Endothelial cell of umbilical vein (primary cell): Measurements from ENCODE around the gene MTHFR. TPM values are rescaled to one million over a fixed set of nuclear protein-coding genes. Genes with fewer than 3 reads are reported as not detected.

ENCODE experiments used
- BruUV-seq: library from RNA; stranded (reverse); fragments of 400-500 nt; replicated peaks from 2 replicates; lab custom pipeline; 2021; lab: Mats Ljungman, UMichigan
- CTCF ChIA-PET: fragments of 300-600, 350-600 bp; sonication (Branson Sonifier 250); formaldehyde crosslinking; loops from one replicate; lab custom pipeline; 2021; ENCODE audit warnings: antibody characterized with exemption, inconsistent platforms; lab: Charles Lee
- POLR2A ChIA-PET: fragments of 300-600, 350-600 bp; sonication (Branson Sonifier 250); formaldehyde crosslinking; loops from one replicate; lab custom pipeline; 2021; ENCODE audit warnings: antibody characterized with exemption, inconsistent platforms; lab: Charles Lee
- DNase-seq: peaks from one replicate; pipeline ENCODE4 v3.0.0-alpha.2; 2011; ENCODE audit warnings: low read depth, low spot score
- FAIRE-seq: peaks from 2 replicates; lab custom pipeline; 2011; peaks lifted over from hg19 to GRCh38; lab: Jason Lieb, UNC
- H2AFZ ChIP-seq: 2 replicates; pipeline ENCODE4 v1.6.0; 2012; ENCODE audit warnings: low read depth, low read length, control low read depth, inconsistent platforms
- H3K27ac ChIP-seq: 2 replicates; pipeline ENCODE4 v1.5.1; 2011; ENCODE audit warnings: low read depth, mild to moderate bottlenecking, control low read depth, low read length, moderate library complexity; ENCODE audit not compliant: insufficient read depth
- H3K27me3 ChIP-seq, 2 experiments: 2 replicates each; pipeline versions ENCODE4 v1.6.0 to v1.6.1; 2011; ENCODE audit warnings: low read length in 2 of 2, mixed read lengths in 1 of 2; ENCODE audit not compliant: control insufficient read depth in 2 of 2, insufficient read depth in 2 of 2
- H3K36me3 ChIP-seq, 2 experiments: 2 replicates in 1 of 2; 3 replicates in 1 of 2; pipeline ENCODE4 v1.5.1; 2011; ENCODE audit warnings: low read length in 2 of 2, mild to moderate bottlenecking in 1 of 2, moderate library complexity in 1 of 2; ENCODE audit not compliant: control insufficient read depth in 2 of 2, insufficient read depth in 2 of 2; ENCODE audit errors: extremely low read depth in 1 of 2
- H3K4me1 ChIP-seq: 3 replicates; pipeline ENCODE4 v1.5.1; 2011; ENCODE audit warnings: mild to moderate bottlenecking, low read length; ENCODE audit not compliant: control insufficient read depth, insufficient read depth; ENCODE audit errors: extremely low read depth
- H3K4me2 ChIP-seq: 2 replicates; pipeline ENCODE4 v1.6.1; 2011; ENCODE audit warnings: low read length, control low read depth, mixed read lengths; ENCODE audit not compliant: insufficient read depth
- H3K4me3 ChIP-seq, 3 experiments: fragments of 200-600 bp in 1 of 3; sonication (generic), shearing (Covaris generic) in 1 of 3; replicated peaks in 1 of 3; 2 replicates each; pipeline ENCODE4 v1.5.1; 2011 to 2016; ENCODE audit warnings: control low read depth in 3 of 3, low read length in 3 of 3, mild to moderate bottlenecking in 2 of 3, inconsistent platforms in 1 of 3, low read depth in 1 of 3, moderate library complexity in 1 of 3; ENCODE audit not compliant: insufficient read depth in 1 of 3
- H3K79me2 ChIP-seq: 2 replicates; pipeline ENCODE4 v1.6.0; 2012; ENCODE audit warnings: low read length, inconsistent platforms; ENCODE audit not compliant: control insufficient read depth, insufficient read depth
- H3K9ac ChIP-seq: replicated peaks from 2 replicates; pipeline ENCODE3; 2011; ENCODE audit warnings: low read length, control low read depth; ENCODE audit not compliant: insufficient read depth; ENCODE audit errors: extremely low read depth
- H3K9me1 ChIP-seq: replicated peaks from 3 replicates; pipeline ENCODE4 v1.6.0; 2011; ENCODE audit warnings: mild to moderate bottlenecking, low read length; ENCODE audit not compliant: control insufficient read depth, insufficient read depth; ENCODE audit errors: extremely low read depth
- H3K9me3 ChIP-seq: replicated peaks from 2 replicates; pipeline ENCODE4 v1.5.1; 2012; ENCODE audit warnings: low read length, inconsistent platforms; ENCODE audit not compliant: control insufficient read depth, insufficient read depth
- H4K20me1 ChIP-seq: replicated peaks from 2 replicates; pipeline ENCODE3; 2011; ENCODE audit warnings: mild to moderate bottlenecking, low read length; ENCODE audit not compliant: control insufficient read depth, insufficient read depth; ENCODE audit errors: extremely low read depth
- CTCF ChIP-seq, 2 donors: IDR thresholded peaks; 1 replicate in 1 of 2; 2 replicates in 1 of 2; pipeline ENCODE4 v1.5.1; 2011; ENCODE audit warnings: low read length in 2 of 2, mild to moderate bottlenecking in 2 of 2, moderate library complexity in 2 of 2, control low read depth in 1 of 2, inconsistent platforms in 1 of 2, low read depth in 1 of 2; ENCODE audit not compliant: insufficient read depth in 1 of 2; ENCODE audit errors: extremely low read depth in 1 of 2
- EZH2 ChIP-seq: IDR thresholded peaks from 2 replicates; pipeline ENCODE4 v1.6.1; 2012; ENCODE audit warnings: borderline replicate concordance, low read depth, mild to moderate bottlenecking, moderate library complexity, low read length, inconsistent platforms; ENCODE audit not compliant: severe bottlenecking
- FOS ChIP-seq: IDR thresholded peaks from 2 replicates; pipeline ENCODE4 v1.6.1; 2011; ENCODE audit warnings: mild to moderate bottlenecking, low read length, moderate library complexity, borderline replicate concordance; ENCODE audit not compliant: insufficient read depth
- GATA2 ChIP-seq: IDR thresholded peaks from 2 replicates; pipeline ENCODE4 v1.7.0; 2011; ENCODE audit warnings: low read depth, mild to moderate bottlenecking, moderate library complexity, mixed read lengths, low read length; ENCODE audit not compliant: insufficient read length, insufficient read depth
- JUN ChIP-seq: IDR thresholded peaks from 2 replicates; pipeline ENCODE4 v1.6.1; 2011; ENCODE audit warnings: borderline replicate concordance, low read depth; ENCODE audit not compliant: insufficient read length, insufficient read depth
- MAX ChIP-seq: IDR thresholded peaks from 2 replicates; pipeline ENCODE4 v1.6.1; 2011; ENCODE audit not compliant: insufficient read depth, insufficient read length
- MYC ChIP-seq: IDR thresholded peaks from one replicate; pipeline ENCODE4 v1.6.1; 2011; ENCODE audit warnings: mild to moderate bottlenecking, low read depth, low read length
- POLR2A ChIP-seq: IDR thresholded peaks from 2 replicates; pipeline ENCODE4 v1.6.1; 2012; ENCODE audit warnings: low read depth, mild to moderate bottlenecking, control low read depth, low read length
- POLR2AphosphoS5 ChIP-seq: IDR thresholded peaks from 2 replicates; pipeline ENCODE4 v1.6.1; 2012; ENCODE audit warnings: low read depth, mild to moderate bottlenecking, control low read depth, low read length, moderate library complexity; ENCODE audit not compliant: insufficient read depth
- dilution Hi-C: fragments of 300-500 bp; cut with MboI; formaldehyde crosslinking; loops from one replicate; pipeline ENCODE4 v1.15.0; 2019; ENCODE audit warnings: low sequenced_read_pairs; ENCODE audit not compliant: extremely low pct_ligation_motif_present
- intact Hi-C: fragments of 100-400 bp; cut with micrococcal nuclease; formaldehyde crosslinking; loops from one replicate; pipeline ENCODE4 v1.10.0; 2022
- polyA plus RNA-seq, 4 experiments: library from polyadenylated mRNA; depleted of rRNA in 3 of 4; stranded (reverse) in 3 of 4; unstranded in 1 of 4; fragments of >200 nt; gene quantifications; 2 replicates each; pipeline versions ENCODE4 v1.2.1 to v1.2.3, GENCODE V29; 2011 to 2012; ENCODE audit warnings: missing spikeins in 1 of 4
- total RNA-seq: library from RNA; stranded (reverse); gene quantifications from 2 replicates; pipeline ENCODE4 v1.2.3, GENCODE V29; 2021

Gene MTHFR
- total and polyA plus RNA-seq, 2 donors (not counting 3 experiments of a cell fraction or from before 2014, with no cell fraction given) = 13.8 to 25.3 TPM

- intact Hi-C loops (loop anchor here (1.0 kb wide), 1 partner anchor 98 kb away; no protein-coding TSS in a partner anchor), dilution Hi-C loops (no loop called here)
- no peaks in the 10 kb centered on the region for H3K9me1 ChIP-seq
- TF ChIP-seq POLR2A = no peak
- no peak for TF ChIP-seq EZH2
- no peak for TF ChIP-seq POLR2AphosphoS5
- TF ChIP-seq GATA2 = no peak
- TF ChIP-seq CTCF (IDR thresholded peaks at IDR 0.05; ENCODE audit: extremely low read depth in 1 of 2, insufficient read depth in 1 of 2, low read depth in 1 of 2, low read length in 2 of 2) = no peak
- no peak for TF ChIP-seq MYC
- TF ChIP-seq FOS = no peak
- TF ChIP-seq JUN = no peak
- no peak for TF ChIP-seq MAX
- no TSS peak for BruUV-seq
- H3K27ac ChIP-seq = no peak overlapping the region
- H3K79me2 ChIP-seq = no peaks in the 10 kb centered on the region
- no peak overlapping the region for H3K4me2 ChIP-seq
- peaks cover 0 to 7% of the 10 kb centered on the region in 2 experiments for H3K36me3 ChIP-seq
- FAIRE-seq (no peak), DNase-seq (no peak)
- no peak overlapping the region for H3K9ac ChIP-seq
- no peaks in the 10 kb centered on the region for H3K9me3 ChIP-seq
- no peaks in the 10 kb centered on the region for H3K4me1 ChIP-seq
- no peaks in the 10 kb centered on the region for H4K20me1 ChIP-seq
- no peak overlapping the region for H3K4me3 ChIP-seq
- ChIA-PET POLR2A (no interaction called here), CTCF (interaction anchor here (0.9 to 1.3 kb wide), 3 partner anchors 11 to 84 kb away, joined by 3 to 6 read pairs (median 5); partner anchors contain the start of genes AGTRAP and FBXO6)
- no peaks in the 10 kb centered on the region for H3K27me3 ChIP-seq
- no peak overlapping the region for H2AFZ ChIP-seq
Measured at GRCh38 chr1:11748294-11749202, 57.2 kb downstream of the MTHFR start.
